ENCODE results near the gene S100Z. TPM values are rescaled to one million over a fixed set of nuclear protein-coding genes. Genes with fewer than 3 reads are reported as not detected.
A peak's percentile ranks its signal among the peaks of the same experiment; 100 is the strongest.

The S100Z gene
- total RNA-seq, 1 experiment from 2014 or later = 0.46 TPM

GRCh38 chr5:76952795-76953536 lies 103.2 kb downstream of the S100Z start, which contains the start of gene CRHBP:
TSS of gene CRHBP (plus strand) at chr5:76953045. CDS start at chr5:76953135, 90 bp downstream.
- DNase-seq (ENCODE audit: low read depth) = no peak

- peak; percentile 11 for DNase-seq (ENCODE audit: low read depth)
Measured at GRCh38 chr5:76953551-76954382, 104.0 kb downstream of the S100Z start.

GRCh38 chr5:76954383-76954763 lies 104.6 kb downstream of the S100Z start:
- DNase-seq (ENCODE audit: low read depth) = no peak

GRCh38 chr5:76956033-76956432 lies 106.2 kb downstream of the S100Z start:
- DNase-seq (ENCODE audit: low read depth) = no peak

GRCh38 chr5:76958991-76959767 lies 109.4 kb downstream of the S100Z start:
- peak; percentile 68 for DNase-seq (ENCODE audit: low read depth)

- DNase-seq (ENCODE audit: low read depth) = peak; percentile 83
Measured at GRCh38 chr5:76960004-76960625, 110.3 kb downstream of the S100Z start.

GRCh38 chr5:76964060-76964459 lies 114.2 kb downstream of the S100Z start:
- DNase-seq (ENCODE audit: low read depth) = no peak

Other genes with a start within 250 kb of the S100Z start
- 0.39 and 1.5 TPM in 2 replicates for gene F2RL2, start 226.6 kb upstream of the S100Z start, total RNA-seq (2014; rRNA removed; shearing (Covaris generic))
- gene F2R, start 133.9 kb upstream of the S100Z start, total RNA-seq (2014; rRNA removed; shearing (Covaris generic)) = 27.1 and 28.4 TPM in 2 replicates
- gene F2RL1, start 31.0 kb upstream of the S100Z start, total RNA-seq (2014; rRNA removed; shearing (Covaris generic)) = 154 and 185 TPM in 2 replicates
- 1.3 TPM in 1 of 2 replicates, not detected in the other for gene CRHBP, start 103.0 kb downstream of the S100Z start, total RNA-seq (2014; rRNA removed; shearing (Covaris generic))
- 27.8 and 27.9 TPM in 2 replicates for gene AGGF1, start 180.4 kb downstream of the S100Z start, total RNA-seq (2014; rRNA removed; shearing (Covaris generic))
- gene ZBED3, start 237.3 kb downstream of the S100Z start, total RNA-seq (2014; rRNA removed; shearing (Covaris generic)) = 1.3 and 4.1 TPM in 2 replicates